CD4-positive, alpha-beta T cell treated with Interleukin-12 subunit alpha and Interleukin-12 subunit beta, for 1 hour (primary cell): ENCODE data around the gene LRRC51.
A peak's percentile ranks its signal among the peaks of the same experiment; 100 is the strongest.
"Not testable (repeated sequence)": the region's sequence is repeated elsewhere in the genome, so short reads cannot be mapped to it uniquely, and the experiment has no call there.

ENCODE experiments used
- DNase-seq: peaks from one replicate; pipeline ENCODE4 v3.0.0-alpha.2; 2020

The LRRC51 gene

GRCh38 chr11:72112143-72112977 lies 31.7 kb downstream of the LRRC51 start, which contains the start of gene ANAPC15:
TSS of gene ANAPC15 (minus strand) at chr11:72112695. CDS start at chr11:72111276, 1,419 bp downstream.
- peak; percentile 99 for DNase-seq

DNA sequence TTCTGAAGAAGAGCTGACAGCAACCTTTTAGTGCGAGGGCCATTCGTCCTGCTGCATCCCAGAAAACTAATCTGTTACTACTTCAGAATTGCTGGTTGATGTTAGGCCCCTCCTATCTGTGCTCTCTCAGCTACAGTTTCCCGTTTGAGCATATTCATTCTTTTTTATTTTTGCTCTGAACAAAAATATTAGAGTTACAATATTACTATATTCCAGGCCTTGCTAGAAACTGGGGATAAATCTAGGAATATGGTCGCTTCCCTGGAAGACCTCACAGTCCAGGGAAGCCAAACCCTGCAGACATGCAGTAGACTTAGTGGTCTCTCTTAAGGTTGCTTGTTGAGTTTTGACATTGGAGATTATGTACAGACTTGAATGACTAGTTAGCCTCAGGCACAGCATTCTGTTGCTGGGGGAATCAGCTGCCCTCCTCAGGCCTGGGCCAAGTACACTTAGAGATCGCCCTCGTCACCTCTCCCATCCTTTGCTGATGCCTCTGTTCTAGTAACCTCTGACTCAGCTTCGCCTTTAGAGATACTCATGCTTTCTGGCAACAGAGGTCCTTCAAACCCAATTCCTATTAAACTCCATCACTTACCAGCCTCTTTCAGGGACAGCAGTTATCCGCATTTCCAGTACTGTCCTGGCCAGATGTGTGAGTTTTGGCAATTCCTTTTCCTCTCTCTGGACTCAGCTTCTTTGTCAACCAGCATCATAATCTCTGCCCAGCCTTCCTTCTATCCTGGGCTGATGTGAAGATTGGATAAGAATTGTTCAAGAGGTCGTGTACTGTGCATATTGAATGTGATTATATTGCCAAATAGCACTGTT lies 32.5 kb downstream of the LRRC51 start:
- DNase-seq = no peak

DNA sequence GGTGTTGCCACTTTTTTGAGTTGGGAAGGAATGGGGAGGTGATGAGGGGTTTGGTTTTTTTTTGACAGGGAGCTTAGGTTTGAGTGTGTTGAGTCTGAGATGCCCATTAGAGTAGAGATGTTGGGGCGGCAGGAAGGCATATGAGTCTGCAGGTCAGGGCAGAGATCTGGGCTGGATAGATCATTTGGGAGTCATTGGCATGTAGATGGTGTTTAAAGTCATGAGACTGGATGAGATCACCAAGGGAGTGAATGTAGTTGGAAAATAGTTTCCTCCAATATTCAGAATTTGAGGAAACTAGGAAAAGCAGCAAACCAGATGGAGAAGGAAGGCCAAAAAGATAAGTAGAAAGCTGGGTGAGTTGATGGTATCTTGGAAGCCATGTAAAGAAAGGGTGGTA lies 33.9 kb downstream of the LRRC51 start:
- no peak for DNase-seq

GRCh38 chr11:72116019-72116755 lies 35.5 kb downstream of the LRRC51 start:
- no peak for DNase-seq

- no peak for DNase-seq
These were observed 38.5 kb downstream of the LRRC51 start for GRCh38 chr11:72119198-72119597.

- no peak for DNase-seq
These were observed 40.3 kb downstream of the LRRC51 start for GRCh38 chr11:72120930-72121329.

GRCh38 chr11:72122607-72123006 lies 42.0 kb downstream of the LRRC51 start:
- no peak for DNase-seq

GRCh38 chr11:72123117-72123653 lies 42.5 kb downstream of the LRRC51 start:
- no peak for DNase-seq

DNA sequence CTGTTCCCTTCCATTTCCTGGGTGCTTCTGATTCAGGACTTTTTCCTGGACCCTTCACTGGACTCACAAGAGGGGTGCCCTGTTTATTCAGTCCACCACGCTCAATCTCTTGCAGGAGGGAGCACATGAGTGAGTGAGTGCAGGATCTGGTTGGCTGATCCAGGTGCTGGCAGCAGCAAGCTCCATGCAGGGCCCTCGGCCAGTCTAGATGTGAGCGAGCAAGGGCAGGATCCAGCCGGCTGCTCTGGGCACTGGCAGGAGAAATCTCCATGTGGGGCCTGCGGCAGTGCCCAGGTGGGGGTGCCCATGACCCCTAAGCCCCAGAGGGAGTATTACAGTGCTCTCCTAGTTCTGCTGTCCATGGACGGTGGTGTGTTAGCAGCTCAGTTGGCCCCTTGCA lies 43.4 kb downstream of the LRRC51 start:
- no peak for DNase-seq

GRCh38 chr11:72125956-72126355 lies 45.3 kb downstream of the LRRC51 start:
- DNase-seq = no peak

DNA sequence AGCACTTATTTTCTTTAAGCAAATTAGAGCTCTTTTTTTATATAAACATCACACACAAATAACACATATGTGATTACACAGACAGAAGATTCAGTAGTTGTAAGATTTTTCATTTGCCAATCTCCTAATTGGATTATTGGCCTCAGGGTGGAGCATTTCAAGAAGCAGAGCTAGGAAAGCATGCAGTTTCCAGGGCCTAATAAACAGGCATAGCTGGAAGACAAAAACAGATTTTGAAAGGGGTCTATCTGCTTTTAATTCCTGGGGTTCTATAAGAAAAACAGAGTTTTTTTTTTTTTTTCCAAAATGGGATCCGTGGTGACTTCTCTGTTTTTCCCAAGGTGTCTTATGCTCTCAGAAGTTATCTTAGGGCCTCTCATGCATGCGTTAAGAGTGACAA lies 47.3 kb downstream of the LRRC51 start:
- no peak for DNase-seq

GRCh38 chr11:72129381-72129780 lies 48.7 kb downstream of the LRRC51 start:
- DNase-seq = no peak

- DNase-seq = no peak
These were observed 52.0 kb downstream of the LRRC51 start for GRCh38 chr11:72132646-72133045.

DNA sequence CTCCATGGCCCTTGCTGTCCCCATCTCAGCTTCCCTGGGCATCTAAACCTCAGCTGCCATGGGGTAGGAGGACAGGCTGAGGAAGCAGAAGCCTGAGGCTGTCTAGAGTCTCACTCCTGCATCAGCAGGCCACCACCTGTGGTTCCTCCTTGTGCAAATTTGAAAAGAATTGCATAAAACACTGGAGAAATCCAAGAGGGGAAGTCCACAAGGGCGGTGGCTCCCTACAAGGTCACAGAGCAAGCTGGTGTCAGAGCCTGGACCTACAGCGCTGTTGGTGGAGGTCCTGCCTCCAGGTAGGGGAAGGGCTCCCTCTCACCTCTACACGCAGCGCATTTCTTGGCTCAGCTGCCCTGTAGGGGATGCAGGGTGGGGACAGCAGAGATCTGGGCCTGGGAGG lies 54.8 kb downstream of the LRRC51 start, which contains the start of gene FOLR3:
Gene FOLR3, plus strand, starts transcription at position 253 of the 400 bp plus-strand sequence. CDS start 228 bp downstream, outside the sequence.
- not testable (repeated sequence) for DNase-seq

- no peak for DNase-seq
These were observed 55.4 kb downstream of the LRRC51 start for GRCh38 chr11:72135891-72136683.

GRCh38 chr11:72136684-72137262 lies 56.1 kb downstream of the LRRC51 start:
- DNase-seq = no peak

- DNase-seq = no peak
These were observed 58.3 kb downstream of the LRRC51 start for GRCh38 chr11:72138821-72139390.

DNA sequence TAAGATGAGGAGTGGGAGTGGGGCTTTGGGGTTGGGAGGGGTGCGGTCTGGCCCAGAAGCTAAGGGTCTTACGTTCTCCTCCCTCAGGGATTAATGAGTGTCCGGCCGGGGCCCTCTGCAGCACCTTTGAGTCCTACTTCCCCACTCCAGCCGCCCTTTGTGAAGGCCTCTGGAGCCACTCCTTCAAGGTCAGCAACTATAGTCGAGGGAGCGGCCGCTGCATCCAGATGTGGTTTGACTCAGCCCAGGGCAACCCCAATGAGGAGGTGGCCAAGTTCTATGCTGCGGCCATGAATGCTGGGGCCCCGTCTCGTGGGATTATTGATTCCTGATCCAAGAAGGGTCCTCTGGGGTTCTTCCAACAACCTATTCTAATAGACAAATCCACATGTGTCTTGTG lies 58.9 kb downstream of the LRRC51 start:
- DNase-seq = no peak

- no peak for DNase-seq
These were observed 60.0 kb downstream of the LRRC51 start for GRCh38 chr11:72140661-72141060.

- no peak for DNase-seq
These were observed 60.4 kb downstream of the LRRC51 start for GRCh38 chr11:72141066-72141465.

DNA sequence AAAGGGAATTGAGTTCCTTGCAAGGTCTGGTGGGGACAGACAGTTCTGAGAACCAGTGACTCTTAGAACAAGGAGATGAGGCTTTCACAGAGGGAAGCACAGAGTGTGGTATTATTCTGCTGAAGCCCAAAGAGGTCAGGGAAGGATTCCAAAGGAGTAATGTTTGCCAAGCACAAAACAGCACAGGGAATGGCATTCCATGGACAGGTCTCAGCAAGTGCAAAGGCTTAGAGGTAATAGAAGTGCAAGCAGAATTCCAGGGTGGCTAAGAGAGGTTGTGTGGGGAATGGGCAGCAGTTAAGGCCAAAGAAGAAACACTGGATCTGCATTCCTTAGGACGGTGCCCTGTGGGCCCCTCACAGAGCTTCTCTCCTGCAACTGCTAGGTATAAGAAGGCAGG lies 61.4 kb downstream of the LRRC51 start:
- DNase-seq = not testable (repeated sequence)
